ENCODE data around the gene SEMA5B. TPM values are rescaled to one million over a fixed set of nuclear protein-coding genes. Genes with fewer than 3 reads are reported as not detected.

The SEMA5B gene
- total and polyA plus RNA-seq, 2 of the 4 experiments (the other 2 are of a cell fraction): not detected

- Histone ChIP-seq H4K8ac (ENCODE audit: low read depth in 2 of 2, low read length in 2 of 2) (no peak overlapping the region), H2AK9ac (replicated peaks; ENCODE audit: low read depth, low read length, poor library complexity) (no peak overlapping the region), H2BK5ac (ENCODE audit: low read depth, low read length, poor library complexity, severe bottlenecking) (no peak overlapping the region), H3K27ac (ENCODE audit: insufficient read depth, low read length) (no peak overlapping the region), H2BK15ac (ENCODE audit: low read depth, low read length) (no peak overlapping the region), H4K20me1 (ENCODE audit: insufficient read depth, low read length) (no peaks in the 10 kb centered on the region), H3K9ac (ENCODE audit: low read depth, low read length) (no peak overlapping the region), H4K91ac (ENCODE audit: insufficient read depth, low read depth, low read length) (no peak overlapping the region), H3K79me1 (ENCODE audit: low read depth in 1 of 2, low read length in 2 of 2) (no peaks in the 10 kb centered on the region), H2BK20ac (ENCODE audit: low read depth, low read length) (no peak overlapping the region), H2AFZ (replicated peaks; ENCODE audit: low read length, poor library complexity) (no peak overlapping the region), H3K4ac (ENCODE audit: low read depth, low read length) (no peak overlapping the region), H2AK5ac (ENCODE audit: low read depth, low read length) (no peak overlapping the region), H3K4me2 (ENCODE audit: low read depth, low read length) (no peak overlapping the region), H3K23ac (ENCODE audit: low read depth, low read length) (no peak overlapping the region), H4K5ac (ENCODE audit: low read depth, low read length) (no peak overlapping the region), H3K9me1 (ENCODE audit: insufficient read depth, low read length) (no peaks in the 10 kb centered on the region), H3K9me3 (ENCODE audit: control insufficient read depth, insufficient read depth, low read length) (no peaks in the 10 kb centered on the region), H3K56ac (ENCODE audit: extremely low read depth, insufficient read depth, low read length) (no peak overlapping the region), H3K18ac (ENCODE audit: low read depth, low read length) (no peak overlapping the region), H3K36me3 (ENCODE audit: control insufficient read depth, insufficient read depth, low read length) (no peaks in the 10 kb centered on the region), H3K4me1 (ENCODE audit: control insufficient read depth, insufficient read depth, low read length) (no peaks in the 10 kb centered on the region; the same call in 1 of the 2 replicates), H3K4me3 (ENCODE audit: insufficient read depth, low read depth, low read length) (no peak overlapping the region), H2BK120ac (ENCODE audit: low read depth, low read length) (no peak overlapping the region), H3K14ac (replicated peaks; ENCODE audit: low read depth, low read length) (no peak overlapping the region), H3K27me3 (ENCODE audit: control insufficient read depth, insufficient read depth, low read length) (peaks cover 33% of the 10 kb centered on the region)
- BruUV-seq (replicated peaks): no TSS peak
- TF ChIP-seq RAD21 (IDR thresholded peaks at IDR 0.05; ENCODE audit: low read length) (no peak), RCOR1 (IDR thresholded peaks at IDR 0.05; ENCODE audit: insufficient replicate concordance, low read length) (no peak), MAFK (IDR thresholded peaks at IDR 0.05; ENCODE audit: low read depth, low read length) (no peak), BHLHE40 (IDR thresholded peaks at IDR 0.05; ENCODE audit: low read depth, low read length) (no peak), FOS (IDR thresholded peaks at IDR 0.05; ENCODE audit: low read depth, low read length) (no peak), MAZ (IDR thresholded peaks at IDR 0.05; ENCODE audit: borderline replicate concordance, low read depth, low read length) (no peak), RFX5 (IDR thresholded peaks at IDR 0.05; ENCODE audit: low read depth, low read length) (no peak)
- WGBS, 2 experiments (ENCODE audit: extremely low coverage in 2 of 2, insufficient read length in 1 of 2): 20% methylated on average over 1 of the region's 4 CpGs; no CpG with 5 or more reads in 1 of the 2 experiments
- ChIA-PET CTCF (no interaction called here), POLR2A (ENCODE audit: unreplicated experiment) (no interaction called here)
- ATAC-seq (ENCODE audit: low read depth): no peak
- DNase-seq: no peak
- intact Hi-C loops (cut with micrococcal nuclease) (no loop called here), in situ Hi-C loops (cut with MboI; ENCODE audit: low sequenced_read_pairs) (no loop called here), dilution Hi-C loops (cut with HindIII; ENCODE audit: low sequenced_read_pairs, unreplicated experiment) (no loop called here)
Observed at GRCh38 chr3:122898298-122898697, 129.3 kb downstream of the SEMA5B start.

All from IMR-90 (cell line).